DOHH2 (cell line): ENCODE measurements around the gene CNMD.

Experiments used
- CTCF ChIP-seq: fragments of 200-600 bp; sonication (generic); IDR thresholded peaks from one replicate; pipeline ENCODE4 v1.5.1; 2014; ENCODE audit warnings: antibody characterized with exemption, mild to moderate bottlenecking, low read depth, low read length; ENCODE audit not compliant: poor library complexity, severe bottlenecking
- EZH2phosphoT487 ChIP-seq: fragments of 200-600 bp; sonication (generic); IDR thresholded peaks from 2 replicates; pipeline ENCODE4 v1.6.1; 2017; ENCODE audit warnings: borderline replicate concordance, mild to moderate bottlenecking, antibody characterized with exemption, low read length, moderate library complexity, mixed read lengths

DNA sequence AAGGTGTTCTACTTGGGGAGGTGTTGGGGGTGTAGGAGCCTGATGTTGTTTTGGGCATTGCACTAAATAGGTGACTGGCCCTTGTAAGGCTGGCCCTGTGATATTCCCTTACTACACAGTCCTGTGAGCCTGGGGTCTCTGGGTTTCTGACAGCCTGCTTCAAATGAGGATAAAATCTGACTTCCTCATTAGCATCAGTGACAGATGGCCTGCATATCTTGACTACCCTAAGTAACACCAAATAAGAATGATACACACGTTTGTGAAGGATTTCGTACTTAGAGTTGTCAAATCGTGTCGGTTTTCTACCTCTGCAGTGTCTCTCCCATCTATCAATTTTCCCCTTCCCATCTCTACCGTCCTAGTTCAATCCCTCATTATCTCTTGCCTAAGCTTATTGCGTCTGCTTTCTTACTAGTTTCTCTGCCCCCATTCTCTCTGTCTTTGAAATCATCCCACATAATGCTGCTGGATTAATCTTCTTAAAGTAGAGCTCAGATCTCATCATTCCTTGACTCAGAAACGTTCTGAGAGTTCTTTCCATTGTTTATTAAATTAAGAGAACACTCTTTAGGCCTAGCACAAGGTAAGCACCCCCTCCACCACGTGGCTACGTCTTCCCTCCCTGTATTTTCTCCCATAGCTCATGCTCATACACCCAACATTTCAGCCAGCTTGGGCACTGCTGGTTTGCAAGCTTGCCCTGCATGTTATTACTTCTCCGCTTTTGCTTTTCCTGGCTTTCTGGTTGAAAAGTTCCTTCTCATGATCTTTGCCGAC is 26.2 kb upstream of the CNMD start:
- TF ChIP-seq CTCF (no peak), EZH2phosphoT487 (no peak)
